Body of pancreas (tissue), 4 donors: Measurements from ENCODE around the gene TMEM115. TPM values are rescaled to one million over a fixed set of nuclear protein-coding genes. Genes with fewer than 3 reads are reported as not detected.

Experiments
- ATAC-seq: fragments of 150-250 bp; one replicate; pipeline ENCODE4 v1.9.1; 2016
- DNase-seq, 4 donors: peaks; one replicate each; pipeline ENCODE4 v3.0.0-alpha.2; 2019
- H3K27ac ChIP-seq, 4 donors: fragments of 200-600 bp; sonication (generic); 1 replicate in 3 of 4; 2 replicates in 1 of 4; pipeline versions ENCODE4 v1.5.1 to v1.6.1; 2016 to 2019; ENCODE audit warnings: mild to moderate bottlenecking in 1 of 4, mixed read lengths in 1 of 4, moderate library complexity in 1 of 4
- H3K27me3 ChIP-seq, 2 donors: fragments of 200-600 bp; sonication (generic); one replicate each; pipeline ENCODE4 v1.6.0; 2016; ENCODE audit warnings: mild to moderate bottlenecking in 1 of 2
- H3K36me3 ChIP-seq, 2 donors: fragments of 200-600 bp; sonication (generic); replicated peaks in 1 of 2; 2 replicates each; pipeline ENCODE4 v1.5.1; 2016; ENCODE audit warnings: low read depth in 2 of 2; ENCODE audit not compliant: insufficient read depth in 1 of 2
- H3K4me1 ChIP-seq: fragments of 200-600 bp; sonication (generic); one replicate; pipeline ENCODE4 v1.6.0; 2016
- H3K4me3 ChIP-seq, 2 donors: fragments of 200-600 bp; sonication (generic); 1 replicate in 1 of 2; 2 replicates in 1 of 2; pipeline ENCODE4 v1.5.1; 2016 to 2019
- H3K9me3 ChIP-seq, 3 donors: fragments of 200-600 bp; sonication (generic); 1 replicate in 2 of 3; 2 replicates in 1 of 3; pipeline ENCODE4 v1.5.1; 2016
- CTCF ChIP-seq, 7 experiments: fragments of 450-650 bp in 4 of 7; fragments of 200-600 bp in 3 of 7; sonication (generic) in 3 of 7; IDR thresholded peaks; one replicate each; pipeline ENCODE4 v1.5.1; 2016 to 2019; ENCODE audit warnings: antibody characterized with exemption in 7 of 7
- POLR2A ChIP-seq, 3 donors: fragments of 450-650 bp; IDR thresholded peaks; one replicate each; pipeline ENCODE4 v1.6.1; 2016; ENCODE audit warnings: antibody characterized with exemption in 3 of 3, mild to moderate bottlenecking in 2 of 3
- WGBS, 2 donors: methylation state at CpG; one replicate each; pipeline ENCODE4 v1.1.5; 2017; 5-methylcytosine and 5-hydroxymethylcytosine counted together
- intact Hi-C: fragments of 100-400 bp; cut with DNase I; formaldehyde crosslinking; loops from one replicate; pipeline ENCODE4 v1.15.1; 2023
- total RNA-seq, 2 donors: library from RNA; depleted of rRNA; stranded (reverse); fragments of >200 nt; gene quantifications; one replicate each; pipeline ENCODE4 v1.1.0, GENCODE V29; 2016

Gene TMEM115
- total RNA-seq, 2 donors from 2014 or later = 39.4 to 54.1 TPM

- intact Hi-C loops = no loop called here
- ATAC-seq (no peak), DNase-seq (no peak)
- TF ChIP-seq POLR2A (IDR thresholded peaks at IDR 0.05) (no peak), CTCF (IDR thresholded peaks at IDR 0.05) (no peak)
- H3K27ac ChIP-seq = peak overlapping the region in 2 of 4 donors; percentile 43 to 97
- 70 to 78% methylated on average over 2 of the region's 2 CpGs for WGBS, 2 donors
- H3K9me3 ChIP-seq = no peaks in the 10 kb centered on the region
- peaks cover 0 to 4% of the 10 kb centered on the region in 2 donors for H3K36me3 ChIP-seq
- H3K4me1 ChIP-seq = peaks cover 58% of the 10 kb centered on the region
- H3K4me3 ChIP-seq = no peak overlapping the region
- H3K27me3 ChIP-seq = no peaks in the 10 kb centered on the region
Observed at GRCh38 chr3:50325113-50325480, 34.2 kb downstream of the TMEM115 start.

GRCh38 chr3:50324351-50325112 is 34.8 kb downstream of the TMEM115 start:
- Histone ChIP-seq H3K9me3 (no peaks in the 10 kb centered on the region), H3K27ac (peak overlapping the region in 3 of 4 donors; percentile 43 to 98 (median 97)), H3K4me1 (peaks cover 64% of the 10 kb centered on the region), H3K36me3 (no peaks in the 10 kb centered on the region), H3K27me3 (no peaks in the 10 kb centered on the region), H3K4me3 (no peak overlapping the region)
- 45 to 46% methylated on average over 4 of the region's 4 CpGs for WGBS, 2 donors
- DNase-seq = peak; percentile 64 to 77 (median 64)
- no peak for TF ChIP-seq POLR2A (IDR thresholded peaks at IDR 0.05)
- peak; percentile 63 to 81 (median 71) for TF ChIP-seq CTCF (IDR thresholded peaks at IDR 0.05)
- ATAC-seq = no peak
- intact Hi-C loops = no loop called here

GRCh38 chr3:50323614-50324199 is 35.6 kb downstream of the TMEM115 start:
- 68 to 69% methylated on average over 4 to 5 of the region's 5 CpGs for WGBS, 2 donors
- no peak for TF ChIP-seq POLR2A (IDR thresholded peaks at IDR 0.05)
- TF ChIP-seq CTCF (IDR thresholded peaks at IDR 0.05) = no peak
- Histone ChIP-seq H3K4me1 (peaks cover 65% of the 10 kb centered on the region), H3K36me3 (no peaks in the 10 kb centered on the region), H3K4me3 (no peak overlapping the region), H3K27ac (peak overlapping the region; percentile 17 to 98 (median 70)), H3K27me3 (no peaks in the 10 kb centered on the region), H3K9me3 (no peaks in the 10 kb centered on the region)
- ATAC-seq = no peak
- intact Hi-C loops = no loop called here
- no peak for DNase-seq

GRCh38 chr3:50323092-50323600 is 36.2 kb downstream of the TMEM115 start:
- Histone ChIP-seq H3K36me3 (peaks cover 0 to 2% of the 10 kb centered on the region in 2 donors), H3K27ac (peak overlapping the region; percentile 25 to 98 (median 96)), H3K9me3 (no peaks in the 10 kb centered on the region), H3K4me3 (no peak overlapping the region), H3K4me1 (peaks cover 68% of the 10 kb centered on the region), H3K27me3 (no peaks in the 10 kb centered on the region)
- intact Hi-C loops = no loop called here
- no peak for ATAC-seq
- no peak for DNase-seq
- 38 to 60% methylated on average over 4 of the region's 4 CpGs for WGBS, 2 donors
- TF ChIP-seq POLR2A (IDR thresholded peaks at IDR 0.05) = no peak
- no peak for TF ChIP-seq CTCF (IDR thresholded peaks at IDR 0.05)
